RCC 7860 (cell line): ENCODE results near the gene TMTC2.

Experiments used
- DNase-seq: peaks from one replicate; pipeline ENCODE4 v3.0.0-alpha.2; 2015; ENCODE audit warnings: low spot score
- FAIRE-seq: peaks from 2 replicates; lab custom pipeline; 2012; peaks lifted over from hg19 to GRCh38; lab: Jason Lieb, UNC

The TMTC2 gene

DNA sequence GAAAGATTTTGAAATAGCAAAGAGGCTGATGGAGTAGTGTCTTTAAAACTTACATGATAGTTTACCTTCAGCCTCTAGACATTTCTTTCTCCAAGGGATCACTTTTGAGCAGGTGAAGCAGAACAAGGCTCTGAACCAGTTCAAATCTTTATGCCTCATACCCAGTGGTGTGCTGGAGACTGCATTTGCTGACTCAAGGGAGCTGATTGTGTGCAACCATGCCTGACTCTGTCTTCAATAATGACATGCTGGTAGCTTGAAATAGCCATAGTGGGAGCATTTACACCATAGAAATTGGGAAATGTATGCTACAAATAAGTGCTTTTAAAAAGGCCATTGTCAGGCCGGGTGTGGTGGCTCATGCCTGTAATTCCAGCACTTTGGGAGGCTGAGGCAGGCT, 482.0 kb downstream of the TMTC2 start:
- no peak for DNase-seq
- FAIRE-seq, result no peak

GRCh38 chr12:83172441-83172840, 485.7 kb downstream of the TMTC2 start:
- no peak for DNase-seq
- FAIRE-seq, result no peak

GRCh38 chr12:83172866-83173649, 486.4 kb downstream of the TMTC2 start:
- FAIRE-seq (no peak), DNase-seq (no peak)

DNA sequence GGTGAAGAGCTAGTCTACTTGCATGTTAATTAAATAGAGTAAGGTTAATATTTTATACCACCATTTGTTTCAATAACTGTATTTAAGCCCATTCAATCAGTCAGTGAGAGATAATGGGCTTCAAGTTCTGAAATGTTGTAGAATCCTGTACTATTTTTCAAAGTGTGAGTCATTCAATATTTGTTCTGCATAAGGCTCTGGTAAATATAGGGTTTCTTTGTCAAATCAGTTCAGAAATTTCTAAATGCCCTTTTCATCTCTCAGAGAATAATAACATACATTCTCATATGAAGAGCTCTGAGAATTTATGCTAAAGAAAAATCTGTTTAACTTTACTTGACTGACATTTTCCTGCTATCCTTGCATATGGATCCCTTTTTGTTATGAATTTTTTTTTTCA, 493.3 kb downstream of the TMTC2 start:
- FAIRE-seq (no peak), DNase-seq (no peak)

DNA sequence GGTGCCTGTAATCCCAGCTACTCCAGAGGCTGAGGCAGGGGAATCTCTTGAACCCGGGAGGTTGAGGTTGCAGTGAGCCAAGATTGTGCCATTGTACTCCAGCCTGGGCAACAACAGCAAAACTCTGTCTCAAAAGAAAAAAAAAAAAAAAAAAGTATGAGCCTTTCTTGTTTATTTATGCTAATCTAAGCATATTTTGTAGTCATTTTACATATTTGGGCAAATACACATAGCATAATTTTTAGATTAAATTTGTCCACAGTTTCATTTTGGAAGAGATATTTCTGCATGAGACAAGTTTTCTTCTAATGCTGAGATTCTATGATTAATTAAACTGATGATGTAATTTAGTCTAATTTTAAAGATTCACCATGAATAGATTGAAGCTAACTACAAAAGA, 494.4 kb downstream of the TMTC2 start:
- no peak for FAIRE-seq
- DNase-seq, result no peak

DNA sequence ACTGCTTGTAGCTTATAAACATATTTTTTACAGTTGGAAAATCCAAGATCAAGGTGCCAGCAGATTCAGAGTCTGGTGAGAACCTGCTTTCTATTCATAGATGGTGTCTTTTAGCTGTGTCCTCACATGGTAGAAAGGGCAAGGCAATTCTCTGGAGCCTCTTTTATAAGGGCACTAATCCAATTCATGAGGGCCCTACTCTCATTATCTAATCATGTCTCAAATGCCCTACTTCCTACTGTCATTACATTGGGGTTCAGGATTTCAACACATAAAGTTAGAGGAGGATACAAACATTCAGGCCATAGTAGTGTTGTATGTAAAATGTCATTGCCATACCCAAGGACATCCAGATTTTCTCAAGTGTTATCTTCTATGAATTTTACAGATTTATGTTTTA, 496.4 kb downstream of the TMTC2 start:
- no peak for FAIRE-seq

More for the DNA sequence above, 496.4 kb downstream of the TMTC2 start:
- no peak for DNase-seq
